T-helper 1 cell treated with Interleukin-12 subunit alpha and Interleukin-12 subunit beta and Interleukin-4 antibody, amounts not matched to agents 30 ng/mL and 1 ng/mL, for 36 hours (primary cell): ENCODE data around the gene PTTG2. TPM values are rescaled to one million over a fixed set of nuclear protein-coding genes. Genes with fewer than 3 reads are reported as not detected.
"Not testable (repeated sequence)": the region's sequence is repeated elsewhere in the genome, so short reads cannot be mapped to it uniquely, and the experiment has no call there.

Source experiments
- intact Hi-C: fragments of 100-400 bp; cut with micrococcal nuclease; formaldehyde crosslinking; loops from one replicate; pipeline ENCODE4 v1.15.1; 2024
- total RNA-seq: library from RNA; stranded (reverse); gene quantifications from 2 replicates; pipeline ENCODE4 v1.2.3, GENCODE V29; 2022

Gene PTTG2
- total RNA-seq = 1.7 and 2.6 TPM in 2 replicates

DNA sequence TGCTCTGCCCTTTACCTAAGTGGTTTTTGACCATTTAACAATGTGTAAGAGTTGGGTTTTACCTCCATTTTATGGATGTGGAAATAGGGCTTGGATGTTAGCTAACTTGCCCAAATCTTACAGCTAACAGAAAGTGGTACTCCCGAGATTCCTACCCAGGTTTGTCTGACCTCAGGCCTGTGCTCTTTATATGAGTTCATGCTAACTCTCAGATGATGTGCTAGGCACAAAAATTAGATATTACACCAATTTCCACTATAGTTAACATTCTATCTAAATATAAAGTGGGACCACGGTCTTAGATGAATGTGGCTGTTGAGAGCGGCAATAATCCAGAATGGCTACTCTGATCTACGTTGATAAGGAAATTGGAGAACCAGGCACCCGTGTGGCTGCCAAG lies at the start of gene PTTG2:
PTTG2 (plus strand) TSS at position 301 of the 400 bp plus-strand sequence; CDS start at position 338, 37 bp downstream.
- intact Hi-C loops = no loop called here

GRCh38 chr4:37914539-37914938 lies 45.7 kb upstream of the PTTG2 start:
- intact Hi-C loops = no loop called here

- intact Hi-C loops = no loop called here
Measured at GRCh38 chr4:37917388-37917787, 42.8 kb upstream of the PTTG2 start.

DNA sequence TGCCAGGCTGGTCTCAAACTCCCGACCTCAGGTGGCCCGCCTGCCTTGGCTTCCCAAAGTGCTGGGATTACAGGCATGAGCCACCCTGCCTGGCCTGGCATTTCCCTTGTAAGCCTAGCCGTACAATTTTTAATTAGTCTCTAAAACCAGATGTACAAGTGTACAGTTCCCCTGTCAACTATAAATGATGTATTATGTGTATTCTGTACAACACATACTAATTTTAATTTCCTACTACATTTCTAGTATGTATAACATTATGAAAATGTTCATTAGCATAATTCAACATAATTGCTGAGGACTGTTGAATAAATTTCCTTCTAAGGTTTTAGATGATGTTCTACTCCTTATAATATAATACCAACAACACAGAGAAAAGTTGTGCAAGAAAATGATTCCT lies 41.5 kb upstream of the PTTG2 start:
- intact Hi-C loops = no loop called here

DNA sequence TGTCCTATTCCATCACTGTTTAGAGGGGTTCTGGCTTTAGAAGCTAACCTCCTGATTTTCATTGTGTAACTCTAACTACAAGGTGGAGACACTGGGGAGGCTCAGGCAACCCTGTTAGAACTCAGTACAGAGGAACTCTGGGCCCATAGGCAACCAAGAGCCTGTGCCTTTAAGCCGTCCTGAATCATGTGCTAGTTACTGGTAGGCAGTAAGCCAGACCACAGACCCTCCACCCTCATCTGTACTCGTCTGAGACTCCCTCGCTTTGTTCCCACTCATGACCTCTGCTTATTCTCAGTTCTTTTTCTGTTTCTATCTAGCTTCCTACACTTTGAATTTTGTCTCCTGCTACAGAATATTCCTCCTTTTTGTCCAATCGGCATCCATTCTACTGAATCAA lies 37.9 kb upstream of the PTTG2 start:
- intact Hi-C loops = no loop called here

- intact Hi-C loops = not testable (repeated sequence)
Measured at GRCh38 chr4:37923089-37923488, 37.1 kb upstream of the PTTG2 start.

- intact Hi-C loops = no loop called here
Measured at GRCh38 chr4:37924946-37925345, 35.3 kb upstream of the PTTG2 start.

DNA sequence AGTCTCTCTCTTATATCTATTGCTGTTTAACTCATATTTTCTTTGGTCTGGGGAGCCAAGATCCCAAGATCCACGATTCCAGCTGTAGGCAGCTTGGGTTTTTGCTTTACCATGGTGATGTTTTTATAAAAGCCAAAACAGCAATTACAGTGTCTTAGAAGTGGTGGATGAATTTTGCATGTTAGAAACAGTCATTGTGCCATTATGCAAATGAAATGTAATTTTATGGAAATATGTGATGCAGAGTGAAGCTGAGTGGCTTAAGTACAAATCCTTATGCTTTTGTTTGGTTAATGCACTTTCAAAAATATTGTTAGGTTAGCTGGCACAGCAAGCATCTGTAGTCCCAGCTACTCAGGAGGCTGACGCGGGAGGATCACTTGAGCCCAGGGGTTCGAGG lies 32.8 kb upstream of the PTTG2 start:
- intact Hi-C loops = no loop called here

- intact Hi-C loops = loop anchor here (1.0 kb wide), 1 partner anchor 37 kb away; the partner anchor contains the start of gene TBC1D1
Measured at GRCh38 chr4:37928426-37929416, 31.5 kb upstream of the PTTG2 start.

GRCh38 chr4:37934096-37934495 lies 26.1 kb upstream of the PTTG2 start:
- intact Hi-C loops = no loop called here

- intact Hi-C loops = no loop called here
Measured at GRCh38 chr4:37934609-37935008, 25.6 kb upstream of the PTTG2 start.

DNA sequence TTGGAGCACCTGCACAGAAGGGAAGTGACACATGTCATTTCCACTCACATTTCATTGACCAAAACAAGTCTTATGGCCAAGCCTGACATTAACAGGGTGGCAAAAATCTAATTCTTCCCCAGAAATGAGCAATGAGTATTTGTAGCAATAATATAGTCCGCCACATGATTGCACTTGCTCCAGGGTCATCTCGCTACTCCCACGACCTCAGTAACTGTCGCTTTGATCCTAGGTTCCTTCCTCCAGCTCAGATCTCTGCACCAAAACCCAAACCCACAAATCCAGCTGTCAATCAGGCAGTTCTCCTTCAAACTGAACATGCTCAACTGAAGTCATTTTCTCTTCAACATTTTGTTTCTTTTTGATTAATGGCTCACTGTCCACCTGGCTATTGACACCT lies 25.2 kb upstream of the PTTG2 start:
- intact Hi-C loops = no loop called here

DNA sequence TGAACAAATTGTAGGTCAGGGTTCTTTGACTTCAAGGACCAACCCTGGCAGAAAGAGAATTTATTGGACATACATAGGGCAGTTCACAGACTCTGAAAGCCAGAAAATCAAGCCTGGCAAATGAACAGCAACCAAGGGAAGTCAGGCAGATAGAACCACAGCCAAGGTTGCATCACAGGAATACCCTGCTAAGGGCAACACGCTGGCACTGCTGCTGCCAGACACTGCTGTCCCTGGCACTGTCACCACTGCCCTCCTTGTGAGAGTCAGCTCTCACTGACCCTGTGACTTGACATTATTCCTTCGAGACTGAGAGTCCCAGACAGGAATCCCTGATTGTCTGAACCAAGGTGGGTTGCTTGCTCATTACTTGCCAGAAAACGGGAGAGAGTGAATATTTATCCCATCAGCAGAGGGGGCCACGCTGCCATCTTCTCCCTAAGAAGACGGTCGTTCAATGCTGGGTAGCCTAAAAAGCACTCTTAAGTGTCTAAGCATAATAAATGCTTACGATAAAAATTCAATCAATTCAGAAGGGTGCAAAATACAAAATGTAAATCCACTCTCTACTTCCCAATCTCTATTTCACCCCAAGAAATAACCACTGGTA lies 23.2 kb upstream of the PTTG2 start:
- intact Hi-C loops = no loop called here

GRCh38 chr4:37938208-37938607 lies 22.0 kb upstream of the PTTG2 start:
- intact Hi-C loops = no loop called here

- intact Hi-C loops = no loop called here
Measured at GRCh38 chr4:37946503-37947179, 13.6 kb upstream of the PTTG2 start.

DNA sequence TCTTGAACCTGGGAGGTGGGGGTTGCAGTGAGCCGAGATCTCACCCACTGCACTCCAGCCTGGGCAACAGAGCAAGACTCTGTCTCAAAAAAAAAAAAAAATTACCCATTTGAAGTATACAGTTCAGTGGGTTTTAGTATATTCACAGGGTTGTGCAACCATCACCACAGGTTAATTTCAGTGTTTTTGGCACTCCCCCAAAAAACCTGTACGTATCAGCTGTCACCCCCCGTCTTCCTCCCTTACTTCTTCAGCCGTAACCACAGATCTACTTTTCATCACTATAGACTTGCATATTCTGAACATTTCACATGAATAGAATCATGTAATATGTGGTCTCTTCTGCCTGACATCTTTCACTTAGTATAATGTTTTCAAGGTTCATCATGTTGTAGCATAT lies 11.7 kb upstream of the PTTG2 start:
- intact Hi-C loops = no loop called here

DNA sequence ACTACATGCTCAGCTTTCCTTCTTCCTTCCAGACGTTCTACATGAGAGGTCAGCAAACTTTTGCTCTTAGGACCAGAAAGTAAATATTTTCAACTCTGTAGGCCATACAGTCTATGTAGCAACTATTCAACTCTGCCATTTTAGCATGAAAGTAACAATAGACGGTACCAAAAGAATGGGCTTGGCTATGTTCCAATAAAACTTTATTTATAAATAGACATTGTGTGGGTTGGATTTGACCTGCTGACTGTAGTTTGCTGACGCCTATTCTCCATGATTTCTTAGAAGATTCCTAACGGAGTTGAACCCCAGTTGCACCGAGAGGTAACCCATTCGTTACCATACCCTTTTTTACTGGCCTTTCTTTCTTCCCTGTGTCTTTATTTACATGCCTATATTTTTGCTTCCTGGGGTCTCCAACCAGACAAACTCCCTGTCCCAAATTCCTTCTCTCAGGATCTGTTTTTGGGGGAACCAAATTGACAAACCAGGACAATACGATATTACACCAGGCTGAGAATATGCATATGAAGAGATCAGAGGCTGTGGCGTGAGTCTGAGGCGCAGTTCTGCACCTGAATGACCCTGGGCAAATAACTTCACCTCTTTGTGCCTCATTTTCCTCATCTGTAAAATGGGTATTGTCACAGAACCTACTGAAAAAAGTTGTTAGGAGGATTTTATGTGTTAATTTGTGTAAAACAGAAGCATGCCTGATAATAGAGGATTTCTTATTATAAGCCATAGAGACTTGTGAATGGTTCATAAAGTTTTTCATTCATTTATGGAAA lies 10.4 kb upstream of the PTTG2 start:
- intact Hi-C loops = no loop called here

DNA sequence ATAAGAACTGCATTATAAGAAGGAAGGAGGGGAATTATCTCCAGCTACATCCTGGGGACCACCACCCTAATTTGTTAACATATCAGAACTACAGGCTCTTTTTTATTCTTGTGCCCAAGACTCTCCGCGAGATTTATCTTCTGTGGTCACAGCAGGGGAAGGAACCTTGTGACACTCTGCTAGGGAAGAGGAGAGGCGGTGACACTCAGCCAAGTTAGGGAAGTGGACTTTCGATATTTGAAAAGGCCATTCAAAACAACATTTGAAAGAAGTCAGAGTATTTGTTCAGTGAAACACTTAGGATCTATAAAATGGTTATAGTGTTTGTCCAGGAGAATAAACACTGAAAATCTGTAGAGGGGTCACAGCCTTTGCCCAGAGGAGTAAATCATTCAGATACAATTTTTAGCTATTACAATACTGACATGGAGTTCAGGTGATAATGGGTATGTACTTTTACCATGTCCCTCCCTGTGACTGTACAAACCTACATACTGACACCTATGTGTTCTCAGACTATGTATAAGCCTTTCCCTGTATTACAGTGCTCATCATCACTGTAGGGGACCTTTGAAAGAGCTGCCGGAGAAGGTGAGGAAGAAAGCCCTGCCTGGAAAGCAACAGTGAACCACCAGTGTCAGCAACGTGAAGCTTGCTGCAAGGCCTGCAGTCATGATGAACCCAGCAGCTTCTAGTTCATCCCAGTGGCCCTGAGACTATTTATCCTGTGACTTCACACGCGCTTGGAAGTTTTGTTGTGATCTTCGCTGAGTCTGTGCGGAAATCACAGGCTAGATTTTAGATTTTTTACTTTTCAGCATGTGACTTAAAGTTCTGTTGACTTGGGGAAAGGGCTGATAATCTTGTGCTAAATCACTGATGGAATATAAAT lies 8.5 kb upstream of the PTTG2 start:
- intact Hi-C loops = no loop called here

DNA sequence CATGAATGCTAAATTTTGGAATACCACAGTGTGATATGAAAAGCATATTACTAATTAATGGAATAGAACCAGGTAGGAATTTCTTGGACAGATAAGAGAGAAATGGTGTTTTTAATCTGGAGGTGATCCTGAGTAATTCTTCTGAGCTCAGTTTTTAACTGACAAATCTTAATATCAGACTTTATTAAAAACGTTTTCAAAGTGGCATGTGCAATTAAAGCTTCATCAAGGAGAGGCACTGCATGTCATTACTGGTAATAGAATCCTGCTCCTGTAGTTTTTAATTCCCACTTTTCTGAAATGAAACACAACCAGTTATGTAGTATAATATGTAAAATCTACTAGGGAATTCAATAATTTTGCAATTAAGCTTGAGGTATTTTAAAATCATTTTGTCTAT lies 7.0 kb upstream of the PTTG2 start:
- intact Hi-C loops = no loop called here
